Ishikawa (cell line): ENCODE data around the gene KISS1R.

Experiments
- CEBPB ChIP-seq: IDR thresholded peaks from 2 replicates; pipeline ENCODE4 v1.6.1; 2012
- CREB1 ChIP-seq: IDR thresholded peaks from 2 replicates; pipeline ENCODE4 v1.6.1; 2012; ENCODE audit warnings: low read depth
- EP300 ChIP-seq: IDR thresholded peaks from 2 replicates; pipeline ENCODE4 v1.6.1; 2012; ENCODE audit warnings: borderline replicate concordance
- RAD21 ChIP-seq: IDR thresholded peaks from 2 replicates; pipeline ENCODE4 v1.6.1; 2012; ENCODE audit warnings: low read depth
- YY1 ChIP-seq: IDR thresholded peaks from 2 replicates; pipeline ENCODE4 v1.6.1; 2012; ENCODE audit warnings: low read depth

GRCh38 chr19:928471-929202 lies 11.5 kb downstream of the KISS1R start:
- TF ChIP-seq CEBPB = peak; percentile 92
- no peak for TF ChIP-seq CREB1
- TF ChIP-seq EP300 = no peak
- no peak for TF ChIP-seq YY1
- no peak for TF ChIP-seq RAD21
